Prostate gland (tissue), 2 donors: Measurements from ENCODE around the gene GSS. TPM values are rescaled to one million over a fixed set of nuclear protein-coding genes. Genes with fewer than 3 reads are reported as not detected.

Experiments
- DNase-seq: peaks from one replicate; pipeline ENCODE4 v3.0.0-alpha.2; 2019; ENCODE audit warnings: low spot score
- H3K27ac ChIP-seq, 2 donors: fragments of 200-600 bp; sonication (generic); 2 replicates each; pipeline ENCODE4 v1.5.1; 2017 to 2019
- H3K27me3 ChIP-seq: fragments of 200-600 bp; sonication (generic); replicated peaks from 2 replicates; pipeline ENCODE4 v1.5.1; 2019; ENCODE audit not compliant: insufficient read depth
- H3K36me3 ChIP-seq, 2 donors: fragments of 200-600 bp; sonication (generic); 1 replicate in 1 of 2; 2 replicates in 1 of 2; pipeline versions ENCODE4 v1.5.1 to v1.8.1; 2017 to 2019
- H3K4me1 ChIP-seq: fragments of 200-600 bp; sonication (generic); replicated peaks from 2 replicates; pipeline ENCODE4 v1.5.1; 2019
- H3K4me3 ChIP-seq, 2 donors: fragments of 200-600 bp; sonication (generic); 2 replicates each; pipeline ENCODE4 v1.5.1; 2017 to 2019
- H3K9me3 ChIP-seq: fragments of 200-600 bp; sonication (generic); 2 replicates; pipeline ENCODE4 v1.5.1; 2017
- CTCF ChIP-seq, 4 experiments: fragments of 200-600 bp in 2 of 4; fragments of 450-650 bp in 2 of 4; sonication (generic) in 2 of 4; IDR thresholded peaks; 1 replicate in 3 of 4; 2 replicates in 1 of 4; pipeline ENCODE4 v1.5.1; 2016 to 2019; ENCODE audit warnings: antibody characterized with exemption in 4 of 4, mild to moderate bottlenecking in 2 of 4, moderate library complexity in 2 of 4
- POLR2A ChIP-seq: fragments of 450-650 bp; IDR thresholded peaks from one replicate; pipeline ENCODE4 v1.6.1; 2016; ENCODE audit warnings: antibody characterized with exemption, mild to moderate bottlenecking
- POLR2AphosphoS5 ChIP-seq: sonication (generic); formaldehyde crosslinking; IDR thresholded peaks from one replicate; pipeline ENCODE4 v1.6.1; 2017; ENCODE audit warnings: antibody characterized with exemption
- WGBS: methylation state at CpG from one replicate; pipeline ENCODE4 v1.1.5; 2018; 5-methylcytosine and 5-hydroxymethylcytosine counted together
- intact Hi-C: fragments of 100-400 bp; cut with DNase I; formaldehyde crosslinking; loops from one replicate; pipeline ENCODE4 v1.14.2; 2022
- total RNA-seq, 2 donors: library from RNA; depleted of rRNA; stranded (reverse); fragments of >200 nt; gene quantifications; one replicate each; pipeline ENCODE4 v1.1.0, GENCODE V29; 2016

The GSS gene
- total RNA-seq, 2 donors from 2014 or later = 84.4 to 101 TPM

- 73% methylated on average over 12 of the region's 12 CpGs for WGBS
- no peaks in the 10 kb centered on the region for H3K9me3 ChIP-seq
- TF ChIP-seq POLR2A = no peak
- no peaks in the 10 kb centered on the region for H3K36me3 ChIP-seq
- intact Hi-C loops = no loop called here
- H3K4me3 ChIP-seq = no peak overlapping the region
- H3K27me3 ChIP-seq = no peaks in the 10 kb centered on the region
- H3K4me1 ChIP-seq = no peaks in the 10 kb centered on the region
- no peak for DNase-seq
- no peak overlapping the region for H3K27ac ChIP-seq
These were observed 20.7 kb upstream of the GSS start for GRCh38 chr20:34976286-34976685.

GRCh38 chr20:34974246-34974645 is 18.6 kb upstream of the GSS start:
- H3K4me3 ChIP-seq = no peak overlapping the region

GRCh38 chr20:34971561-34972235 is 16.1 kb upstream of the GSS start:
- Histone ChIP-seq H3K4me1 (no peaks in the 10 kb centered on the region), H3K9me3 (no peaks in the 10 kb centered on the region), H3K4me3 (no peak overlapping the region), H3K36me3 (no peaks in the 10 kb centered on the region), H3K27ac (no peak overlapping the region), H3K27me3 (no peaks in the 10 kb centered on the region)
- DNase-seq = no peak
- TF ChIP-seq POLR2A = no peak
- no peak for TF ChIP-seq CTCF (IDR thresholded peaks at IDR 0.05)
- TF ChIP-seq POLR2AphosphoS5 = no peak
- intact Hi-C loops = no loop called here
- 75% methylated on average over 10 of the region's 10 CpGs for WGBS

More at GRCh38 chr20:34974246-34974645, 18.6 kb upstream of the GSS start:
- intact Hi-C loops = no loop called here
- Histone ChIP-seq H3K27me3 (no peaks in the 10 kb centered on the region), H3K27ac (no peak overlapping the region), H3K36me3 (no peaks in the 10 kb centered on the region), H3K4me1 (no peaks in the 10 kb centered on the region), H3K9me3 (no peaks in the 10 kb centered on the region)
- no peak for DNase-seq
- 84% methylated on average over 4 of the region's 4 CpGs for WGBS
- no peak for TF ChIP-seq POLR2AphosphoS5
- TF ChIP-seq POLR2A = no peak
- TF ChIP-seq CTCF (IDR thresholded peaks at IDR 0.05) = no peak

GRCh38 chr20:34970846-34971560 is 15.4 kb upstream of the GSS start:
- Histone ChIP-seq H3K27ac (no peak overlapping the region), H3K4me3 (no peak overlapping the region), H3K9me3 (no peaks in the 10 kb centered on the region), H3K27me3 (no peaks in the 10 kb centered on the region), H3K36me3 (no peaks in the 10 kb centered on the region), H3K4me1 (no peaks in the 10 kb centered on the region)
- intact Hi-C loops = no loop called here
- 91% methylated on average over 9 of the region's 9 CpGs for WGBS
- TF ChIP-seq POLR2AphosphoS5 (no peak), CTCF (IDR thresholded peaks at IDR 0.05) (no peak), POLR2A (no peak)
- no peak for DNase-seq

GRCh38 chr20:34970193-34970840 is 14.7 kb upstream of the GSS start:
- Histone ChIP-seq H3K9me3 (no peaks in the 10 kb centered on the region), H3K27me3 (no peaks in the 10 kb centered on the region), H3K27ac (no peak overlapping the region), H3K4me3 (no peak overlapping the region), H3K36me3 (no peaks in the 10 kb centered on the region), H3K4me1 (no peaks in the 10 kb centered on the region)
- no peak for TF ChIP-seq POLR2A
- TF ChIP-seq POLR2AphosphoS5 = no peak
- TF ChIP-seq CTCF (IDR thresholded peaks at IDR 0.05) = no peak
- 91% methylated on average over 7 of the region's 7 CpGs for WGBS
- intact Hi-C loops = no loop called here
- no peak for DNase-seq
